Esophagus muscularis mucosa (tissue), 3 donors: ENCODE data around the gene RMND5B.

Source experiments
- POLR2A ChIP-seq: fragments of 450-650 bp; IDR thresholded peaks from one replicate; pipeline ENCODE4 v1.6.1; 2017; ENCODE audit warnings: antibody characterized with exemption, moderate library complexity, mild to moderate bottlenecking, low read depth
- POLR2AphosphoS5 ChIP-seq, 2 donors: sonication (generic); formaldehyde crosslinking; IDR thresholded peaks; one replicate each; pipeline ENCODE4 v1.6.1; 2017; ENCODE audit warnings: antibody characterized with exemption in 2 of 2
- TF ChIP-seq, protein P1 (sequence below), 3 experiments: fragments of 200-600 bp in 2 of 3; fragments of 450-650 bp in 1 of 3; sonication (generic) in 2 of 3; IDR thresholded peaks; one replicate each; pipeline ENCODE4 v1.5.1; 2017 to 2019; ENCODE audit warnings: antibody characterized with exemption in 3 of 3, mild to moderate bottlenecking in 2 of 3, moderate library complexity in 1 of 3

DNA sequence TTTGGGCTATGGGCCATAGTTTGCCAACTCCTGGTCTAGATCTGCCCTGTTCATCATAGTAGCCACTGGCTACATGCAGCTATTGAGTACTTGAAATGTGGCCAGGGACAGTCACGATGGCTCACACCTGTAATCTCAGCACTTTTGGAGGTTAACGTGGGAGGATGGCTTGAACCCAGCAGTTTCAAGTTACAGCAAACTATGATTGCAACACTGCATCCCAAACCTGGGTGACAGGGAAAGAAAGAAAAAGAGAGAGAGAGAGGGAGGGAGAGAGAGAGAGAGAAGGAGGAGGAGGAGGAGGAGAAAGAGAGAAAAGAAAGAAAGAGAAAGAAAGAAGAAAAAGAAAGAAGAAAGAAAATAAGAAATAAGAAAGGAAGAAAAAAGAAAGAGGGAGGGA lies 61.4 kb downstream of the RMND5B start:
- TF ChIP-seq, protein P1, sequence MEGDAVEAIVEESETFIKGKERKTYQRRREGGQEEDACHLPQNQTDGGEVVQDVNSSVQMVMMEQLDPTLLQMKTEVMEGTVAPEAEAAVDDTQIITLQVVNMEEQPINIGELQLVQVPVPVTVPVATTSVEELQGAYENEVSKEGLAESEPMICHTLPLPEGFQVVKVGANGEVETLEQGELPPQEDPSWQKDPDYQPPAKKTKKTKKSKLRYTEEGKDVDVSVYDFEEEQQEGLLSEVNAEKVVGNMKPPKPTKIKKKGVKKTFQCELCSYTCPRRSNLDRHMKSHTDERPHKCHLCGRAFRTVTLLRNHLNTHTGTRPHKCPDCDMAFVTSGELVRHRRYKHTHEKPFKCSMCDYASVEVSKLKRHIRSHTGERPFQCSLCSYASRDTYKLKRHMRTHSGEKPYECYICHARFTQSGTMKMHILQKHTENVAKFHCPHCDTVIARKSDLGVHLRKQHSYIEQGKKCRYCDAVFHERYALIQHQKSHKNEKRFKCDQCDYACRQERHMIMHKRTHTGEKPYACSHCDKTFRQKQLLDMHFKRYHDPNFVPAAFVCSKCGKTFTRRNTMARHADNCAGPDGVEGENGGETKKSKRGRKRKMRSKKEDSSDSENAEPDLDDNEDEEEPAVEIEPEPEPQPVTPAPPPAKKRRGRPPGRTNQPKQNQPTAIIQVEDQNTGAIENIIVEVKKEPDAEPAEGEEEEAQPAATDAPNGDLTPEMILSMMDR (IDR thresholded peaks at IDR 0.05): no peak
- TF ChIP-seq POLR2A: no peak
- TF ChIP-seq POLR2AphosphoS5 (IDR thresholded peaks at IDR 0.05): no peak
